ENCODE data around the gene KERA. TPM values are rescaled to one million over a fixed set of nuclear protein-coding genes. Genes with fewer than 3 reads are reported as not detected.

Gene KERA
- total RNA-seq, 1 experiment from 2014 or later: not detected

GRCh38 chr12:91040096-91040755 lies 17.6 kb downstream of the KERA start:
- intact Hi-C loops (cut with micrococcal nuclease; ENCODE audit: unreplicated experiment): no loop called here
- Histone ChIP-seq H3K9me2 (ENCODE audit: insufficient read depth) (no peaks in the 10 kb centered on the region), H3K4me2 (no peak overlapping the region), H3F3A (ENCODE audit: insufficient read depth, low read depth) (no peaks in the 10 kb centered on the region), H3K79me2 (ENCODE audit: low read depth) (no peaks in the 10 kb centered on the region), H3K9me3 (ENCODE audit: insufficient read depth, low read depth) (no peaks in the 10 kb centered on the region), H3K27me3 (ENCODE audit: insufficient read depth, low read depth) (no peaks in the 10 kb centered on the region), H3K4me1 (replicated peaks; ENCODE audit: insufficient read depth) (0 out of 2 replicates have a peak, but pooled peaks cover 4% of the 10 kb centered on the region), H4K20me1 (ENCODE audit: insufficient read depth) (no peaks in the 10 kb centered on the region), H3K4me3 (no peak overlapping the region), H2AFZ (no peak overlapping the region), H3K27ac (no peak overlapping the region), H3K36me3 (ENCODE audit: low read depth) (no peaks in the 10 kb centered on the region)
- no peak for DNase-seq
- no peak for TF ChIP-seq EZH2 (IDR thresholded peaks at IDR 0.05; ENCODE audit: low read depth)
- TF ChIP-seq, protein P1, sequence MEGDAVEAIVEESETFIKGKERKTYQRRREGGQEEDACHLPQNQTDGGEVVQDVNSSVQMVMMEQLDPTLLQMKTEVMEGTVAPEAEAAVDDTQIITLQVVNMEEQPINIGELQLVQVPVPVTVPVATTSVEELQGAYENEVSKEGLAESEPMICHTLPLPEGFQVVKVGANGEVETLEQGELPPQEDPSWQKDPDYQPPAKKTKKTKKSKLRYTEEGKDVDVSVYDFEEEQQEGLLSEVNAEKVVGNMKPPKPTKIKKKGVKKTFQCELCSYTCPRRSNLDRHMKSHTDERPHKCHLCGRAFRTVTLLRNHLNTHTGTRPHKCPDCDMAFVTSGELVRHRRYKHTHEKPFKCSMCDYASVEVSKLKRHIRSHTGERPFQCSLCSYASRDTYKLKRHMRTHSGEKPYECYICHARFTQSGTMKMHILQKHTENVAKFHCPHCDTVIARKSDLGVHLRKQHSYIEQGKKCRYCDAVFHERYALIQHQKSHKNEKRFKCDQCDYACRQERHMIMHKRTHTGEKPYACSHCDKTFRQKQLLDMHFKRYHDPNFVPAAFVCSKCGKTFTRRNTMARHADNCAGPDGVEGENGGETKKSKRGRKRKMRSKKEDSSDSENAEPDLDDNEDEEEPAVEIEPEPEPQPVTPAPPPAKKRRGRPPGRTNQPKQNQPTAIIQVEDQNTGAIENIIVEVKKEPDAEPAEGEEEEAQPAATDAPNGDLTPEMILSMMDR (conservative IDR thresholded peaks at IDR 0.05): no peak
- ChIA-PET CTCF (no interaction called here), POLR2A (ENCODE audit: unreplicated experiment) (interaction anchor here (0.5 to 0.7 kb wide), 2 partner anchors 10 to 1947 kb away, joined by 10 to 12 read pairs; no protein-coding TSS in a partner anchor)
- BruUV-seq (replicated peaks): no TSS peak

- no TSS peak for BruUV-seq (replicated peaks)
- DNase-seq: no peak
- Histone ChIP-seq H3K36me3 (ENCODE audit: low read depth) (no peaks in the 10 kb centered on the region), H2AFZ (no peak overlapping the region), H3K27me3 (ENCODE audit: insufficient read depth, low read depth) (no peaks in the 10 kb centered on the region), H3F3A (ENCODE audit: insufficient read depth, low read depth) (no peaks in the 10 kb centered on the region), H3K4me1 (replicated peaks; ENCODE audit: insufficient read depth) (0 out of 2 replicates have a peak, but pooled peaks cover 4% of the 10 kb centered on the region), H3K4me3 (no peak overlapping the region), H3K4me2 (no peak overlapping the region), H4K20me1 (ENCODE audit: insufficient read depth) (no peaks in the 10 kb centered on the region), H3K27ac (no peak overlapping the region), H3K9me2 (ENCODE audit: insufficient read depth) (no peaks in the 10 kb centered on the region), H3K79me2 (ENCODE audit: low read depth) (no peaks in the 10 kb centered on the region), H3K9me3 (ENCODE audit: insufficient read depth, low read depth) (no peaks in the 10 kb centered on the region)
- ChIA-PET CTCF (no interaction called here), POLR2A (ENCODE audit: unreplicated experiment) (no interaction called here)
- TF ChIP-seq, protein P1 (conservative IDR thresholded peaks at IDR 0.05): no peak
- no peak for TF ChIP-seq EZH2 (IDR thresholded peaks at IDR 0.05; ENCODE audit: low read depth)
- intact Hi-C loops (cut with micrococcal nuclease; ENCODE audit: unreplicated experiment): no loop called here
Observed at GRCh38 chr12:91037276-91037675, 20.5 kb downstream of the KERA start.

DNA sequence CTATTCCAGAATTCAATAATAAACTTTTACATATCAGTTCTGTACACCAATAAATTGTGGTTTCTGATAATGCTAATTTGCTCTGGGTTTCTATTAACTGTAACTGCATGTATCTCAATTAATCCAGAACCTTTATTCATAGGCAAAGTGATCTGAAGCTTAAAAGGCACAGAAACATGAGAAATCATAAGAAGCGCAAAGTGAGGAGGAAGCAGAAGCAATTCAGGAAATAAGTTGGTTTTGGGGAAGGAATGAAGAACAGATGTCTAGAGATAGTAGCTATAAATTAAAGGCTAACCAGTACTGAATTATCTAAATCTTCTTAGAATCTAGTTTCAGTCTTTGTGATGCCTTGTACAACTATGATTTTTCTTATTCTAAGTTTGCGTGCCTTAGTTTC lies 24.6 kb downstream of the KERA start:
- H4K20me1 ChIP-seq (ENCODE audit: insufficient read depth): no peaks in the 10 kb centered on the region
- no peaks in the 10 kb centered on the region for H3K4me1 ChIP-seq (replicated peaks; ENCODE audit: insufficient read depth)
- no peak overlapping the region for H3K4me2 ChIP-seq
- no peak for DNase-seq
- no peaks in the 10 kb centered on the region for H3K36me3 ChIP-seq (ENCODE audit: low read depth)
- no peaks in the 10 kb centered on the region for H3F3A ChIP-seq (ENCODE audit: insufficient read depth, low read depth)
- intact Hi-C loops (cut with micrococcal nuclease; ENCODE audit: unreplicated experiment): no loop called here
- no peak overlapping the region for H3K4me3 ChIP-seq
- POLR2A ChIA-PET (ENCODE audit: unreplicated experiment): no interaction called here
- H2AFZ ChIP-seq: no peak overlapping the region
- H3K27me3 ChIP-seq (ENCODE audit: insufficient read depth, low read depth): no peaks in the 10 kb centered on the region
- H3K9me3 ChIP-seq (ENCODE audit: insufficient read depth, low read depth): no peaks in the 10 kb centered on the region
- BruUV-seq (replicated peaks): no TSS peak
- no peak overlapping the region for H3K27ac ChIP-seq
- H3K9me2 ChIP-seq (ENCODE audit: insufficient read depth): 0 out of 2 replicates have a peak, but pooled peaks cover 6% of the 10 kb centered on the region
- CTCF ChIA-PET: no interaction called here
- TF ChIP-seq, protein P1 (conservative IDR thresholded peaks at IDR 0.05): no peak
- no peak for TF ChIP-seq EZH2 (IDR thresholded peaks at IDR 0.05; ENCODE audit: low read depth)
- no peaks in the 10 kb centered on the region for H3K79me2 ChIP-seq (ENCODE audit: low read depth)
